Esophagus (tissue), 2 donors: ENCODE measurements around the gene RIMKLB. TPM values are rescaled to one million over a fixed set of nuclear protein-coding genes. Genes with fewer than 3 reads are reported as not detected.
"Not testable (repeated sequence)": the region's sequence is repeated elsewhere in the genome, so short reads cannot be mapped to it uniquely, and the experiment has no call there.

ENCODE experiments used
- H3K27ac ChIP-seq, 2 donors: one replicate each; pipeline ENCODE4 v1.5.1; 2013; ENCODE audit warnings: low read depth in 2 of 2, mild to moderate bottlenecking in 2 of 2, inconsistent platforms in 1 of 2, low read length in 1 of 2, moderate library complexity in 1 of 2
- H3K27me3 ChIP-seq, 2 donors: one replicate each; pipeline ENCODE4 v1.6.1; 2013; ENCODE audit warnings: low read length in 2 of 2, control low read depth in 1 of 2, mild to moderate bottlenecking in 1 of 2; ENCODE audit not compliant: insufficient read depth in 2 of 2, control insufficient read depth in 1 of 2
- H3K36me3 ChIP-seq, 2 donors: one replicate each; pipeline ENCODE4 v1.6.1; 2013; ENCODE audit warnings: low read length in 1 of 2; ENCODE audit not compliant: control insufficient read depth in 2 of 2, insufficient read depth in 2 of 2
- H3K4me1 ChIP-seq, 2 donors: one replicate each; pipeline ENCODE4 v1.6.1; 2013; ENCODE audit warnings: low read length in 1 of 2; ENCODE audit not compliant: control insufficient read depth in 2 of 2, insufficient read depth in 2 of 2
- H3K4me3 ChIP-seq, 2 donors: one replicate each; pipeline ENCODE4 v1.5.1; 2013; ENCODE audit warnings: low read length in 2 of 2, mild to moderate bottlenecking in 2 of 2, low read depth in 1 of 2, moderate library complexity in 1 of 2
- H3K9me3 ChIP-seq, 2 donors: one replicate each; pipeline ENCODE4 v1.6.1; 2013; ENCODE audit warnings: mild to moderate bottlenecking in 2 of 2, low read depth in 1 of 2, low read length in 1 of 2, moderate library complexity in 1 of 2; ENCODE audit not compliant: control insufficient read depth in 2 of 2, insufficient read depth in 1 of 2
- whole genome bisulfite sequencing, 2 donors: extraction: QIAGEN DNeasy Blood & Tissue Kit; methylation state at CpG; one replicate each; pipeline ENCODE4 v1.1.7; 2013; 5-methylcytosine and 5-hydroxymethylcytosine counted together
- polyA plus RNA-seq, 2 donors: library from polyadenylated mRNA; stranded (reverse); fragments of 200-250 nt; gene quantifications; one replicate each; pipeline ENCODE4 v1.2.3, GENCODE V29; 2013
- donor health status: healthy with polysubstance abuse.
- donor health status: Bipolar disorder and iron deficiency.

Gene RIMKLB
- polyA plus RNA-seq, 2 donors = 11.2 to 22.5 TPM

GRCh38 chr12:8746046-8746445 lies 48.3 kb downstream of the RIMKLB start:
- no peaks in the 10 kb centered on the region for H3K36me3 ChIP-seq
- 88 to 93% methylated on average over 5 of the region's 5 CpGs for WGBS, 2 donors
- no peaks in the 10 kb centered on the region for H3K9me3 ChIP-seq
- H3K4me1 ChIP-seq = peaks cover 0 to 5% of the 10 kb centered on the region in 2 donors
- no peak overlapping the region for H3K27ac ChIP-seq
- no peaks in the 10 kb centered on the region for H3K27me3 ChIP-seq
- H3K4me3 ChIP-seq = no peak overlapping the region

- H3K27me3 ChIP-seq, H3K4me3 ChIP-seq, H3K36me3 ChIP-seq, H3K9me3 ChIP-seq, H3K27ac ChIP-seq, H3K4me1 ChIP-seq: not testable (repeated sequence)
- 96% methylated on average over 4 of the region's 4 CpGs for WGBS, 2 donors
These were observed 62.3 kb downstream of the RIMKLB start for GRCh38 chr12:8760076-8760475.

GRCh38 chr12:8762701-8763100 lies 64.9 kb downstream of the RIMKLB start:
- not testable (repeated sequence) for H3K4me3 ChIP-seq, H3K4me1 ChIP-seq, H3K27me3 ChIP-seq, H3K36me3 ChIP-seq, H3K9me3 ChIP-seq, H3K27ac ChIP-seq
- WGBS, 2 donors = 91 to 95% methylated on average over 6 of the region's 6 CpGs

GRCh38 chr12:8766121-8766520 lies 68.3 kb downstream of the RIMKLB start:
- not testable (repeated sequence) for H3K27ac ChIP-seq, H3K27me3 ChIP-seq, H3K4me1 ChIP-seq, H3K9me3 ChIP-seq, H3K4me3 ChIP-seq, H3K36me3 ChIP-seq
- 94 to 95% methylated on average over 8 of the region's 8 CpGs for WGBS, 2 donors

- H3K9me3 ChIP-seq = no peaks in the 10 kb centered on the region
- peaks cover 0 to 2% of the 10 kb centered on the region in 2 donors for H3K36me3 ChIP-seq
- H3K4me3 ChIP-seq = no peak overlapping the region
- no peaks in the 10 kb centered on the region for H3K27me3 ChIP-seq
- H3K4me1 ChIP-seq = no peaks in the 10 kb centered on the region
- WGBS, 2 donors = 89% methylated on average over 2 of the region's 2 CpGs
- no peak overlapping the region for H3K27ac ChIP-seq
These were observed 72.7 kb downstream of the RIMKLB start for GRCh38 chr12:8770499-8770898.

- Histone ChIP-seq H3K27me3 (no peaks in the 10 kb centered on the region), H3K36me3 (peaks cover 0 to 2% of the 10 kb centered on the region in 2 donors), H3K27ac (no peak overlapping the region), H3K4me1 (no peaks in the 10 kb centered on the region), H3K9me3 (no peaks in the 10 kb centered on the region), H3K4me3 (no peak overlapping the region)
- 83 to 95% methylated on average over 1 of the region's 1 CpG for WGBS, 2 donors
These were observed 73.3 kb downstream of the RIMKLB start for GRCh38 chr12:8771072-8771471.

GRCh38 chr12:8773461-8773860 lies 75.7 kb downstream of the RIMKLB start:
- Histone ChIP-seq H3K36me3 (peaks cover 0 to 2% of the 10 kb centered on the region in 2 donors), H3K27me3 (no peaks in the 10 kb centered on the region), H3K9me3 (no peaks in the 10 kb centered on the region), H3K27ac (no peak overlapping the region), H3K4me3 (no peak overlapping the region), H3K4me1 (no peaks in the 10 kb centered on the region)
- 81 to 87% methylated on average over 10 of the region's 10 CpGs for WGBS, 2 donors

- Histone ChIP-seq H3K27ac (no peak overlapping the region), H3K27me3 (no peaks in the 10 kb centered on the region), H3K9me3 (no peaks in the 10 kb centered on the region), H3K4me3 (no peak overlapping the region), H3K36me3 (no peaks in the 10 kb centered on the region), H3K4me1 (no peaks in the 10 kb centered on the region)
- 86 to 91% methylated on average over 4 of the region's 4 CpGs for WGBS, 2 donors
These were observed 81.5 kb downstream of the RIMKLB start for GRCh38 chr12:8779281-8779680.

GRCh38 chr12:8779862-8780261 lies 82.1 kb downstream of the RIMKLB start:
- 76 to 87% methylated on average over 2 of the region's 2 CpGs for WGBS, 2 donors
- no peaks in the 10 kb centered on the region for H3K27me3 ChIP-seq
- no peaks in the 10 kb centered on the region for H3K4me1 ChIP-seq
- no peak overlapping the region for H3K4me3 ChIP-seq
- H3K9me3 ChIP-seq = no peaks in the 10 kb centered on the region
- H3K27ac ChIP-seq = no peak overlapping the region
- no peaks in the 10 kb centered on the region for H3K36me3 ChIP-seq

- Histone ChIP-seq H3K4me1 (no peaks in the 10 kb centered on the region), H3K27me3 (no peaks in the 10 kb centered on the region), H3K36me3 (no peaks in the 10 kb centered on the region), H3K4me3 (no peak overlapping the region), H3K27ac (no peak overlapping the region), H3K9me3 (no peaks in the 10 kb centered on the region)
- WGBS, 2 donors = 53 to 70% methylated on average over 1 of the region's 1 CpG
These were observed 82.6 kb downstream of the RIMKLB start for GRCh38 chr12:8780389-8780788.
